ENCODE results near the gene GFOD2. TPM values are rescaled to one million over a fixed set of nuclear protein-coding genes. Genes with fewer than 3 reads are reported as not detected.

GFOD2 gene
- total and polyA plus RNA-seq, 9 donors: 8.3 to 15.9 (median 12.9) TPM

- Histone ChIP-seq H3K4me3 (no peak overlapping the region), H3K9me3 (no peaks in the 10 kb centered on the region), H3K27me3 (no peaks in the 10 kb centered on the region), H3K27ac (no peak overlapping the region), H3K4me1 (ENCODE audit: insufficient read depth) (no peaks in the 10 kb centered on the region), H3K36me3 (no peaks in the 10 kb centered on the region)
- intact Hi-C loops (cut with DNase I): no loop called here
- no peak for TF ChIP-seq POLR2A (IDR thresholded peaks at IDR 0.05)
- no peak for TF ChIP-seq EP300 (IDR thresholded peaks at IDR 0.05)
- no peak for TF ChIP-seq CTCF (IDR thresholded peaks at IDR 0.05)
- no peak for DNase-seq
- 71 to 85% (median 84%) methylated on average over 2 of the region's 2 CpGs for WGBS, 3 donors
Measured at GRCh38 chr16:67708368-67708771, 10.7 kb downstream of the GFOD2 start.

- TF ChIP-seq POLR2A (IDR thresholded peaks at IDR 0.05): no peak
- TF ChIP-seq CTCF (IDR thresholded peaks at IDR 0.05): no peak
- no peak for TF ChIP-seq EP300 (IDR thresholded peaks at IDR 0.05)
- no peaks in the 10 kb centered on the region for H3K27me3 ChIP-seq
- H3K27ac ChIP-seq: no peak overlapping the region
- no peak for DNase-seq
- H3K36me3 ChIP-seq: no peaks in the 10 kb centered on the region
- no peaks in the 10 kb centered on the region for H3K9me3 ChIP-seq
- H3K4me3 ChIP-seq: no peak overlapping the region
- no peaks in the 10 kb centered on the region for H3K4me1 ChIP-seq (ENCODE audit: insufficient read depth)
- 91 to 98% (median 97%) methylated on average over 5 of the region's 5 CpGs for WGBS, 3 donors
- intact Hi-C loops (cut with DNase I): no loop called here
Measured at GRCh38 chr16:67707790-67708189, 11.3 kb downstream of the GFOD2 start.

GRCh38 chr16:67707210-67707609, 11.9 kb downstream of the GFOD2 start:
- intact Hi-C loops (cut with DNase I): no loop called here
- H3K4me3 ChIP-seq: no peak overlapping the region
- H3K9me3 ChIP-seq: no peaks in the 10 kb centered on the region
- H3K27ac ChIP-seq: no peak overlapping the region
- DNase-seq: no peak
- H3K27me3 ChIP-seq: no peaks in the 10 kb centered on the region
- no peaks in the 10 kb centered on the region for H3K4me1 ChIP-seq (ENCODE audit: insufficient read depth)
- no peaks in the 10 kb centered on the region for H3K36me3 ChIP-seq
- 95 to 98% (median 96%) methylated on average over 4 of the region's 4 CpGs for WGBS, 3 donors
- no peak for TF ChIP-seq POLR2A (IDR thresholded peaks at IDR 0.05)
- no peak for TF ChIP-seq CTCF (IDR thresholded peaks at IDR 0.05)
- TF ChIP-seq EP300 (IDR thresholded peaks at IDR 0.05): no peak

GRCh38 chr16:67704110-67704509, 15.0 kb downstream of the GFOD2 start:
- no peak for TF ChIP-seq CTCF (IDR thresholded peaks at IDR 0.05)
- TF ChIP-seq POLR2A (IDR thresholded peaks at IDR 0.05): no peak
- TF ChIP-seq EP300 (IDR thresholded peaks at IDR 0.05): no peak
- no peak overlapping the region for H3K27ac ChIP-seq
- intact Hi-C loops (cut with DNase I): no loop called here
- 67 to 84% (median 78%) methylated on average over 5 of the region's 5 CpGs for WGBS, 3 donors
- no peaks in the 10 kb centered on the region for H3K9me3 ChIP-seq
- no peaks in the 10 kb centered on the region for H3K36me3 ChIP-seq
- H3K4me3 ChIP-seq: no peak overlapping the region
- H3K4me1 ChIP-seq (ENCODE audit: insufficient read depth): no peaks in the 10 kb centered on the region
- DNase-seq: no peak
- no peaks in the 10 kb centered on the region for H3K27me3 ChIP-seq

- no peak for TF ChIP-seq EP300 (IDR thresholded peaks at IDR 0.05)
- TF ChIP-seq CTCF (IDR thresholded peaks at IDR 0.05): no peak
- no peak for TF ChIP-seq POLR2A (IDR thresholded peaks at IDR 0.05)
- no peaks in the 10 kb centered on the region for H3K36me3 ChIP-seq
- H3K27ac ChIP-seq: no peak overlapping the region
- intact Hi-C loops (cut with DNase I): no loop called here
- WGBS, 3 donors: 80 to 82% (median 81%) methylated on average over 2 of the region's 2 CpGs
- no peak for DNase-seq
- no peak overlapping the region for H3K4me3 ChIP-seq
- no peaks in the 10 kb centered on the region for H3K9me3 ChIP-seq
- no peaks in the 10 kb centered on the region for H3K27me3 ChIP-seq
- no peaks in the 10 kb centered on the region for H3K4me1 ChIP-seq (ENCODE audit: insufficient read depth)
Measured at GRCh38 chr16:67703626-67704025, 15.5 kb downstream of the GFOD2 start.
